Sigmoid colon (tissue), 7 donors: ENCODE measurements around the gene AP5Z1. TPM values are rescaled to one million over a fixed set of nuclear protein-coding genes. Genes with fewer than 3 reads are reported as not detected.
A peak's percentile ranks its signal among the peaks of the same experiment; 100 is the strongest.

ENCODE experiments used
- DNase-seq: peaks from one replicate; pipeline ENCODE4 v3.0.0-alpha.2; 2019
- H3K27ac ChIP-seq, 4 donors: fragments of 200-600 bp; sonication (generic); one replicate each; pipeline ENCODE4 v1.5.1; 2016 to 2019; ENCODE audit warnings: mild to moderate bottlenecking in 1 of 4
- H3K27me3 ChIP-seq, 3 donors: fragments of 200-600 bp; sonication (generic); one replicate each; pipeline ENCODE4 v1.5.1; 2019; ENCODE audit warnings: mild to moderate bottlenecking in 1 of 3
- H3K36me3 ChIP-seq, 4 donors: fragments of 200-600 bp; sonication (generic); one replicate each; pipeline ENCODE4 v1.5.1; 2016 to 2019
- H3K4me1 ChIP-seq, 4 donors: fragments of 200-600 bp; sonication (generic); one replicate each; pipeline ENCODE4 v1.5.1; 2017 to 2019
- H3K4me3 ChIP-seq, 4 donors: fragments of 200-600 bp; sonication (generic); one replicate each; pipeline ENCODE4 v1.5.1; 2017 to 2019; ENCODE audit warnings: mild to moderate bottlenecking in 2 of 4, moderate library complexity in 1 of 4
- H3K9me3 ChIP-seq, 4 donors: fragments of 200-600 bp in 3 of 4; sonication (generic) in 3 of 4; one replicate each; pipeline versions ENCODE4 v1.5.1 to v1.6.1; 2013 to 2019
- CTCF ChIP-seq, 4 experiments: fragments of 450-650 bp in 3 of 4; fragments of 200-600 bp in 1 of 4; IDR thresholded peaks; one replicate each; pipeline ENCODE4 v1.5.1; 2016 to 2019; ENCODE audit warnings: antibody characterized with exemption in 4 of 4, mild to moderate bottlenecking in 3 of 4, moderate library complexity in 2 of 4
- EP300 ChIP-seq, 4 donors: sonication (generic); formaldehyde crosslinking; IDR thresholded peaks; one replicate each; pipeline ENCODE4 v1.6.1; 2017; ENCODE audit warnings: antibody characterized with exemption in 4 of 4
- POLR2A ChIP-seq, 2 donors: fragments of 450-650 bp; IDR thresholded peaks; one replicate each; pipeline ENCODE4 v1.6.1; 2016; ENCODE audit warnings: antibody characterized with exemption in 2 of 2, mild to moderate bottlenecking in 2 of 2, moderate library complexity in 2 of 2
- POLR2AphosphoS5 ChIP-seq, 4 donors: sonication (generic); formaldehyde crosslinking; IDR thresholded peaks; one replicate each; pipeline ENCODE4 v1.6.1; 2017; ENCODE audit warnings: antibody characterized with exemption in 4 of 4
- WGBS, 2 donors: extraction: QIAGEN DNeasy Blood & Tissue Kit; methylation state at CpG; one replicate each; pipeline ENCODE4 v1.1.7; 2013; 5-methylcytosine and 5-hydroxymethylcytosine counted together
- intact Hi-C: fragments of 100-400 bp; cut with DNase I; formaldehyde crosslinking; loops from one replicate; pipeline ENCODE4 v1.15.1; 2023
- polyA plus RNA-seq, 3 donors: library from polyadenylated mRNA; stranded (reverse); fragments of 200-250 nt; gene quantifications; one replicate each; pipeline ENCODE4 v1.2.3, GENCODE V29; 2013
- total RNA-seq, 4 donors: library from RNA; depleted of rRNA; stranded (reverse); fragments of >200 nt; gene quantifications; one replicate each; pipeline ENCODE4 v1.1.0, GENCODE V29; 2016
- donor health status: healthy with polysubstance abuse.
- donor health status: Bipolar disorder and iron deficiency.
- donor health status: healthy.

AP5Z1 gene
- total RNA-seq (10 to 100 TPM; 17.1 to 24.6 (median 19.8) TPM), polyA plus RNA-seq (10 to 100 TPM; 16.8 to 66.0 (median 20.3) TPM)

GRCh38 chr7:4775250-4775847 is at the start of gene AP5Z1:
Gene AP5Z1, plus strand, starts transcription at chr7:4775623. Its CDS starts 93 bp downstream, at chr7:4775716.
- H3K9me3 ChIP-seq: no peaks in the 10 kb centered on the region
- intact Hi-C loops: no loop called here
- H3K27me3 ChIP-seq: no peaks in the 10 kb centered on the region
- 0% methylated on average over 55 of the region's 55 CpGs for WGBS, 2 donors
- peaks cover 0 to 8% (median 3%) of the 10 kb centered on the region in 4 donors for H3K36me3 ChIP-seq
- peak; percentile 92 to 93 for TF ChIP-seq POLR2A (IDR thresholded peaks at IDR 0.05)
- peak in 3 of 4 donors; percentile 97 to 98 (median 97) for TF ChIP-seq POLR2AphosphoS5 (IDR thresholded peaks at IDR 0.05)
- TF ChIP-seq EP300 (IDR thresholded peaks at IDR 0.05): peak in 2 of 4 donors; percentile 34 to 50
- TF ChIP-seq CTCF (IDR thresholded peaks at IDR 0.05): no peak
- peak within 1 kb of the TSS; percentile 81 to 98 (median 88) for H3K4me3 ChIP-seq
- peaks cover 0 to 56% (median 51%) of the 10 kb centered on the region in 4 donors for H3K4me1 ChIP-seq
- H3K27ac ChIP-seq: peak within 1 kb of the TSS; percentile 92 to 99 (median 94)
- DNase-seq: peak; percentile 98

GRCh38 chr7:4725850-4726450 is 49.5 kb upstream of the AP5Z1 start:
- DNase-seq: peak; percentile 90
- intact Hi-C loops: loop anchor here (5.0 kb wide), 1 partner anchor 44 kb away; the partner anchor contains the start of gene FOXK1
- 68 to 80% methylated on average over 15 of the region's 15 CpGs for WGBS, 2 donors

GRCh38 chr7:4726566-4726965 is 48.9 kb upstream of the AP5Z1 start:
- H3K36me3 ChIP-seq: peaks cover 0 to 12% (median 0%) of the 10 kb centered on the region in 4 donors
- H3K9me3 ChIP-seq: no peaks in the 10 kb centered on the region
- TF ChIP-seq CTCF (IDR thresholded peaks at IDR 0.05): no peak
- TF ChIP-seq POLR2AphosphoS5 (IDR thresholded peaks at IDR 0.05): no peak
- no peak for TF ChIP-seq POLR2A (IDR thresholded peaks at IDR 0.05)
- TF ChIP-seq EP300 (IDR thresholded peaks at IDR 0.05): no peak
- H3K4me1 ChIP-seq: peaks cover 0 to 89% (median 66%) of the 10 kb centered on the region in 4 donors
- WGBS, 2 donors: 85 to 93% methylated on average over 9 of the region's 9 CpGs
- H3K4me3 ChIP-seq: no peak overlapping the region
- no peak for DNase-seq
- no peaks in the 10 kb centered on the region for H3K27me3 ChIP-seq
- intact Hi-C loops: loop anchor here (5.0 kb wide), 1 partner anchor 44 kb away; the partner anchor contains the start of gene FOXK1
- H3K27ac ChIP-seq: peak overlapping the region; percentile 93 to 96 (median 94)

More at GRCh38 chr7:4725850-4726450, 49.5 kb upstream of the AP5Z1 start:
- H3K4me1 ChIP-seq: peaks cover 0 to 85% (median 66%) of the 10 kb centered on the region in 4 donors
- H3K27ac ChIP-seq: peak overlapping the region; percentile 93 to 96 (median 94)
- peak in 2 of 4 donors; percentile 6 to 66 for TF ChIP-seq POLR2AphosphoS5 (IDR thresholded peaks at IDR 0.05)
- peak in 2 of 4 donors; percentile 22 to 43 for TF ChIP-seq EP300 (IDR thresholded peaks at IDR 0.05)
- no peak for TF ChIP-seq CTCF (IDR thresholded peaks at IDR 0.05)
- peaks cover 0 to 12% (median 0%) of the 10 kb centered on the region in 4 donors for H3K36me3 ChIP-seq
- H3K9me3 ChIP-seq: no peaks in the 10 kb centered on the region
- H3K4me3 ChIP-seq: peak overlapping the region; percentile 35 to 55 (median 54)
- no peaks in the 10 kb centered on the region for H3K27me3 ChIP-seq

- Histone ChIP-seq H3K9me3 (no peaks in the 10 kb centered on the region), H3K27ac (peak overlapping the region; percentile 93 to 96 (median 94)), H3K4me1 (peaks cover 0 to 81% (median 59%) of the 10 kb centered on the region in 4 donors), H3K4me3 (no peak overlapping the region), H3K27me3 (no peaks in the 10 kb centered on the region), H3K36me3 (peaks cover 0 to 4% (median 0%) of the 10 kb centered on the region in 4 donors)
- no peak for DNase-seq
- intact Hi-C loops: loop anchor here (5.0 kb wide), 1 partner anchor 46 kb away; the partner anchor contains the start of gene FOXK1
- TF ChIP-seq CTCF (IDR thresholded peaks at IDR 0.05): no peak
- no peak for TF ChIP-seq POLR2AphosphoS5 (IDR thresholded peaks at IDR 0.05)
- no peak for TF ChIP-seq POLR2A (IDR thresholded peaks at IDR 0.05)
- no peak for TF ChIP-seq EP300 (IDR thresholded peaks at IDR 0.05)
- WGBS, 2 donors: 94 to 95% methylated on average over 20 of the region's 20 CpGs
Observed at GRCh38 chr7:4727914-4728705, 47.3 kb upstream of the AP5Z1 start.
